ENCODE data around the gene COL5A3.

COL5A3 gene

DNA sequence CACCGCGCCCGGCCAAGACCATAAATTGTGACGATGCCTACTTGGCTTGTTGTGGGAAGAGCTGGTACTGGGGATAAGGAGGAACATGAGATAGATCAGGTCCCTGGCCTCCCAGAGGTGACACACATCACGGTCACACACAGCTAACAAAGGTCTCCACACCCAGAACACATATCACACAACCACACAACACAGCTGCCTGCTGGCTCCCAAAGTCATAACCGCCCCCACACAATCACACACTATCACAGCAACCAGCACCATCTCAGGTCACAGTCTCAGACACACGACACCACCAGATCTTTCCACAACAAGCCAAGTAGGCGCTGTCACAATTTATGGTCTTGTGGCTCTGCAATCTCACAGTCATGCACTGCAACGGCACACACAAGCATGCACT, 5.7 kb downstream of the COL5A3 start:
- peaks cover 69% of the 10 kb centered on the region for H3K27me3 ChIP-seq (replicated peaks; ENCODE audit: insufficient read depth, low read length)
- no peak for TF ChIP-seq EZH2 (optimal IDR thresholded peaks at IDR 0.05; ENCODE audit: low read depth, low read length)
- TF ChIP-seq, protein P1, sequence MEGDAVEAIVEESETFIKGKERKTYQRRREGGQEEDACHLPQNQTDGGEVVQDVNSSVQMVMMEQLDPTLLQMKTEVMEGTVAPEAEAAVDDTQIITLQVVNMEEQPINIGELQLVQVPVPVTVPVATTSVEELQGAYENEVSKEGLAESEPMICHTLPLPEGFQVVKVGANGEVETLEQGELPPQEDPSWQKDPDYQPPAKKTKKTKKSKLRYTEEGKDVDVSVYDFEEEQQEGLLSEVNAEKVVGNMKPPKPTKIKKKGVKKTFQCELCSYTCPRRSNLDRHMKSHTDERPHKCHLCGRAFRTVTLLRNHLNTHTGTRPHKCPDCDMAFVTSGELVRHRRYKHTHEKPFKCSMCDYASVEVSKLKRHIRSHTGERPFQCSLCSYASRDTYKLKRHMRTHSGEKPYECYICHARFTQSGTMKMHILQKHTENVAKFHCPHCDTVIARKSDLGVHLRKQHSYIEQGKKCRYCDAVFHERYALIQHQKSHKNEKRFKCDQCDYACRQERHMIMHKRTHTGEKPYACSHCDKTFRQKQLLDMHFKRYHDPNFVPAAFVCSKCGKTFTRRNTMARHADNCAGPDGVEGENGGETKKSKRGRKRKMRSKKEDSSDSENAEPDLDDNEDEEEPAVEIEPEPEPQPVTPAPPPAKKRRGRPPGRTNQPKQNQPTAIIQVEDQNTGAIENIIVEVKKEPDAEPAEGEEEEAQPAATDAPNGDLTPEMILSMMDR (IDR thresholded peaks at IDR 0.05; ENCODE audit: low read length): no peak
- TF ChIP-seq EZH2phosphoT487 (IDR thresholded peaks at IDR 0.05; ENCODE audit: low read length): no peak
- no peak overlapping the region for H3K27ac ChIP-seq (ENCODE audit: low read length)
- H2AFZ ChIP-seq (ENCODE audit: low read length): no peak overlapping the region
- no peak for DNase-seq
- H3K4me2 ChIP-seq (ENCODE audit: low read depth, low read length): no peak overlapping the region
- H3K9me2 ChIP-seq (replicated peaks; ENCODE audit: insufficient read depth, low read length): no peaks in the 10 kb centered on the region
- H3K4me1 ChIP-seq (ENCODE audit: low read length): no peaks in the 10 kb centered on the region; the same call in 1 of the 2 replicates
- H3K36me3 ChIP-seq (replicated peaks; ENCODE audit: insufficient read depth, low read length): no peaks in the 10 kb centered on the region
- H3K9me3 ChIP-seq (replicated peaks; ENCODE audit: insufficient read depth, low read length): no peaks in the 10 kb centered on the region
- H3K79me2 ChIP-seq (ENCODE audit: low read length): no peaks in the 10 kb centered on the region
- H3F3A ChIP-seq (ENCODE audit: insufficient read depth, low read length): no peaks in the 10 kb centered on the region
- no peaks in the 10 kb centered on the region for H4K20me1 ChIP-seq (ENCODE audit: insufficient read depth, low read length)
- no peak overlapping the region for H3K9ac ChIP-seq (ENCODE audit: low read length)
- H3K4me3 ChIP-seq (ENCODE audit: low read length): no peak overlapping the region

DNA sequence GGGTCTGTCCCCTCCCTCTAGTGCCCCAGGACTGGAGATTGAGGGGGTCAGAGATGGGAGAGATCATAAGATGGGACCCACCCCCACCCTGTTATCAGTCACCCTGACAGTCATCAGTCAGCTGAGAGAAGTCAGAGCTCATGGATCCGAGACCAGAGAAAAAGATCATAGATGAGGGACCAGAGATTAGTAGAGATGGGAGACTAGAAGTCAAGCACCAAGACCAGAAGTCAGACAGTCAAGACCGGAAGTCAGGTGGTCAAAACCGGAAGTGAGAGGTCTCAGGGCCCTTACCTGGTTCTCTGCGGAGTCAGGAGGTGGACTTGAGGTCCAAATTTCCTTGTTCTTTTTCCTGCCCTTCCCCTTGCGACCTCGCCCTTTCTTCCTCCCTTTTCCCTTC, 7.0 kb downstream of the COL5A3 start:
- Histone ChIP-seq H3K4me3 (ENCODE audit: low read length) (no peak overlapping the region), H3K79me2 (ENCODE audit: low read length) (no peaks in the 10 kb centered on the region), H2AFZ (ENCODE audit: low read length) (no peak overlapping the region), H3K9ac (ENCODE audit: low read length) (no peak overlapping the region), H3K4me1 (ENCODE audit: low read length) (no peaks in the 10 kb centered on the region; the same call in 1 of the 2 replicates), H3K9me3 (replicated peaks; ENCODE audit: insufficient read depth, low read length) (no peaks in the 10 kb centered on the region), H3F3A (ENCODE audit: insufficient read depth, low read length) (no peaks in the 10 kb centered on the region), H3K27ac (ENCODE audit: low read length) (no peak overlapping the region), H3K9me2 (replicated peaks; ENCODE audit: insufficient read depth, low read length) (no peaks in the 10 kb centered on the region), H3K36me3 (replicated peaks; ENCODE audit: insufficient read depth, low read length) (no peaks in the 10 kb centered on the region), H3K4me2 (ENCODE audit: low read depth, low read length) (no peak overlapping the region), H4K20me1 (ENCODE audit: insufficient read depth, low read length) (no peaks in the 10 kb centered on the region), H3K27me3 (replicated peaks; ENCODE audit: insufficient read depth, low read length) (peaks cover 67% of the 10 kb centered on the region)
- DNase-seq: no peak
- no peak for TF ChIP-seq EZH2 (optimal IDR thresholded peaks at IDR 0.05; ENCODE audit: low read depth, low read length)
- TF ChIP-seq EZH2phosphoT487 (IDR thresholded peaks at IDR 0.05; ENCODE audit: low read length): no peak
- TF ChIP-seq, protein P1 (IDR thresholded peaks at IDR 0.05; ENCODE audit: low read length): no peak

DNA sequence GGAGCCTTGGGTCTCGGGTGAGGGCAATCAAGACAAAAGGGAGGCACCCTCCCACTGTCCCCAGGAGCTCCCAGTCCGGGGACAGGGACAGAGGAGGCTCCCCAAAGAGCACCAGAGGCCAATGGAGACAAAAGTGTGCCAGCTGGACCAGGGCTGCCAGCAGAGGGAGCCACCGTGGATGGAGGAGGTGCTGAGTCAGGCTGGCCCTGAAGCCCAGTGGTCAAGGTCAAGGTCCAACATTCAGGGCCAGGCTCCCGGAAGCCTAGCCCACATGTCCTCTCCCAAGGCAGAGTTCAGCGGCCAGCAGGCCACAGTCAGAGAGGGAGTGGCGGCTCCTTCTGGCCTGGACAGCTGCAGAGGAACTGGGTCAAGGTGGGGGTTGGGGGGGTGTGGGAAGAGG, 8.4 kb downstream of the COL5A3 start:
- Histone ChIP-seq H3K36me3 (replicated peaks; ENCODE audit: insufficient read depth, low read length) (no peaks in the 10 kb centered on the region), H3K79me2 (ENCODE audit: low read length) (no peaks in the 10 kb centered on the region), H3K9ac (ENCODE audit: low read length) (no peak overlapping the region), H3K4me1 (ENCODE audit: low read length) (no peaks in the 10 kb centered on the region; the same call in 1 of the 2 replicates), H3K4me2 (ENCODE audit: low read depth, low read length) (no peak overlapping the region), H3K27me3 (replicated peaks; ENCODE audit: insufficient read depth, low read length) (peaks cover 67% of the 10 kb centered on the region), H3K9me3 (replicated peaks; ENCODE audit: insufficient read depth, low read length) (no peaks in the 10 kb centered on the region), H3K4me3 (ENCODE audit: low read length) (no peak overlapping the region), H2AFZ (ENCODE audit: low read length) (no peak overlapping the region), H3F3A (ENCODE audit: insufficient read depth, low read length) (no peaks in the 10 kb centered on the region), H4K20me1 (ENCODE audit: insufficient read depth, low read length) (no peaks in the 10 kb centered on the region), H3K27ac (ENCODE audit: low read length) (no peak overlapping the region), H3K9me2 (replicated peaks; ENCODE audit: insufficient read depth, low read length) (no peaks in the 10 kb centered on the region)
- TF ChIP-seq EZH2 (optimal IDR thresholded peaks at IDR 0.05; ENCODE audit: low read depth, low read length): no peak
- TF ChIP-seq EZH2phosphoT487 (IDR thresholded peaks at IDR 0.05; ENCODE audit: low read length): no peak
- TF ChIP-seq, protein P1 (IDR thresholded peaks at IDR 0.05; ENCODE audit: low read length): peak; percentile 23
- DNase-seq: no peak
